ENCODE measurements around the gene CNPY2.

DNA sequence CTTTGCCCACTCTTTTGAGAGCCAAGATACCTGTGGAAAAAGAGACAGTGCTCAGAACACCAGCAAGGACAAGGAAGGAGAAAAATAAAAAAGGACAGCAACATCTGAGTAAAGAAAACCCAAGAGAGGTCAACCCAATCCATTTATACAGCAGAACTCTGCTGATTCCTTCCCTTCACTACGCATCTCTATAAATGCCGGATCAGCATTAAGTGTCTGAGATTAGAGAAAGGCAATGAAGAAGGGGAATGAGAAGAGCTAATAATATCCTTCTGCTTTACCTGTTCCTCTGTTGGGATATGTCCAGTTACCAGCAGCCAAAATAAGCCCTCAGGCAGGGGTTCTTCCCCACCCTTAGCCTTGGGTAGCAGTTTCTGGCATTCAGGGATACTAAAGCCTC is 33.2 kb downstream of the CNPY2 start:
- TF ChIP-seq, protein P1, sequence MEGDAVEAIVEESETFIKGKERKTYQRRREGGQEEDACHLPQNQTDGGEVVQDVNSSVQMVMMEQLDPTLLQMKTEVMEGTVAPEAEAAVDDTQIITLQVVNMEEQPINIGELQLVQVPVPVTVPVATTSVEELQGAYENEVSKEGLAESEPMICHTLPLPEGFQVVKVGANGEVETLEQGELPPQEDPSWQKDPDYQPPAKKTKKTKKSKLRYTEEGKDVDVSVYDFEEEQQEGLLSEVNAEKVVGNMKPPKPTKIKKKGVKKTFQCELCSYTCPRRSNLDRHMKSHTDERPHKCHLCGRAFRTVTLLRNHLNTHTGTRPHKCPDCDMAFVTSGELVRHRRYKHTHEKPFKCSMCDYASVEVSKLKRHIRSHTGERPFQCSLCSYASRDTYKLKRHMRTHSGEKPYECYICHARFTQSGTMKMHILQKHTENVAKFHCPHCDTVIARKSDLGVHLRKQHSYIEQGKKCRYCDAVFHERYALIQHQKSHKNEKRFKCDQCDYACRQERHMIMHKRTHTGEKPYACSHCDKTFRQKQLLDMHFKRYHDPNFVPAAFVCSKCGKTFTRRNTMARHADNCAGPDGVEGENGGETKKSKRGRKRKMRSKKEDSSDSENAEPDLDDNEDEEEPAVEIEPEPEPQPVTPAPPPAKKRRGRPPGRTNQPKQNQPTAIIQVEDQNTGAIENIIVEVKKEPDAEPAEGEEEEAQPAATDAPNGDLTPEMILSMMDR (IDR thresholded peaks at IDR 0.05): no peak
- TF ChIP-seq POLR2A (IDR thresholded peaks at IDR 0.05): no peak

All from tibial nerve (tissue), 3 donors.